Lower leg skin (tissue), 3 donors: ENCODE data around the gene FBXW5.

Experiments used
- POLR2A ChIP-seq, 2 donors: fragments of 450-650 bp; IDR thresholded peaks; one replicate each; pipeline ENCODE4 v1.6.1; 2016 to 2017; ENCODE audit warnings: antibody characterized with exemption in 2 of 2, mild to moderate bottlenecking in 1 of 2, moderate library complexity in 1 of 2
- TF ChIP-seq, protein P1 (sequence below), 3 donors: fragments of 450-650 bp; IDR thresholded peaks; one replicate each; pipeline ENCODE4 v1.5.1; 2016; ENCODE audit warnings: antibody characterized with exemption in 3 of 3, mild to moderate bottlenecking in 3 of 3, moderate library complexity in 2 of 3

DNA sequence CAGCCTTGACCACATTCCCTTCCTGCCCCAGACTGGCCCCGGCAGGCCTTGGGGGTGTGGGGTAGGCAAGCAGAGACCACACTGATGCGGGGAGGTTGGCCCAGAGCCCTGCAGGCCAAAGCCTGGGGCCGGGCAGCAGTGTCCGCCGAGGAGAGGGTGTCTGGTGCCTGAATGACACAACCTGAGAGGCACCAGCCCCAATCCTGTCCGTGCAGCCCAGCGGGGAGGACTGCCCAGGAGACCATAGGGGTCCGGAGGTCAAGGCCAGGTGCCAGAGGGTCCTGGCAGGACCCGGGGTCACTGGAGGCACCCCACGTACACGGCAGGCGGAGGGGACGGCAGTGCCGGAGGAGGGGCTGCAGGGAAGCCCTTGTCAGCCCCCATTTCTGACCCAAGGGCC lies 27.2 kb upstream of the FBXW5 start:
- TF ChIP-seq, protein P1, sequence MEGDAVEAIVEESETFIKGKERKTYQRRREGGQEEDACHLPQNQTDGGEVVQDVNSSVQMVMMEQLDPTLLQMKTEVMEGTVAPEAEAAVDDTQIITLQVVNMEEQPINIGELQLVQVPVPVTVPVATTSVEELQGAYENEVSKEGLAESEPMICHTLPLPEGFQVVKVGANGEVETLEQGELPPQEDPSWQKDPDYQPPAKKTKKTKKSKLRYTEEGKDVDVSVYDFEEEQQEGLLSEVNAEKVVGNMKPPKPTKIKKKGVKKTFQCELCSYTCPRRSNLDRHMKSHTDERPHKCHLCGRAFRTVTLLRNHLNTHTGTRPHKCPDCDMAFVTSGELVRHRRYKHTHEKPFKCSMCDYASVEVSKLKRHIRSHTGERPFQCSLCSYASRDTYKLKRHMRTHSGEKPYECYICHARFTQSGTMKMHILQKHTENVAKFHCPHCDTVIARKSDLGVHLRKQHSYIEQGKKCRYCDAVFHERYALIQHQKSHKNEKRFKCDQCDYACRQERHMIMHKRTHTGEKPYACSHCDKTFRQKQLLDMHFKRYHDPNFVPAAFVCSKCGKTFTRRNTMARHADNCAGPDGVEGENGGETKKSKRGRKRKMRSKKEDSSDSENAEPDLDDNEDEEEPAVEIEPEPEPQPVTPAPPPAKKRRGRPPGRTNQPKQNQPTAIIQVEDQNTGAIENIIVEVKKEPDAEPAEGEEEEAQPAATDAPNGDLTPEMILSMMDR (IDR thresholded peaks at IDR 0.05), result no peak
- no peak for TF ChIP-seq POLR2A (IDR thresholded peaks at IDR 0.05)
